HEK293T (cell line): ENCODE measurements around the gene OR5H14.

ENCODE experiments used
- CTCF ChIA-PET: fragments of 350-600 bp; formaldehyde crosslinking; extraction: SDS; loops from one replicate; lab custom pipeline; 2021; ENCODE audit warnings: antibody characterized with exemption, inconsistent platforms; lab: Yijun Ruan, JAX
- POLR2A ChIA-PET: fragments of 350-600 bp; formaldehyde crosslinking; extraction: SDS; loops from one replicate; lab custom pipeline; 2020; ENCODE audit warnings: antibody characterized with exemption, inconsistent platforms; lab: Yijun Ruan, JAX
- DNase-seq: peaks from one replicate; pipeline ENCODE4 v3.0.0; 2012; ENCODE audit warnings: mixed read lengths; ENCODE audit errors: extremely low spot score
- ARNT ChIP-seq: fragments of 450-650 bp; IDR thresholded peaks from 2 replicates; pipeline ENCODE4 v1.6.1; 2017; ENCODE audit warnings: mild to moderate bottlenecking
- BHLHE40 ChIP-seq: fragments of 450-650 bp; IDR thresholded peaks from 2 replicates; pipeline ENCODE4 v1.6.1; 2016; ENCODE audit warnings: mild to moderate bottlenecking, moderate library complexity, borderline replicate concordance
- CTBP1 ChIP-seq: fragments of 450-650 bp; IDR thresholded peaks from 2 replicates; pipeline ENCODE4 v1.6.1; 2016; ENCODE audit warnings: borderline replicate concordance
- ELF4 ChIP-seq: fragments of 450-650 bp; IDR thresholded peaks from 2 replicates; pipeline ENCODE4 v1.6.1; 2017; ENCODE audit warnings: antibody characterized with exemption
- FOXA1 ChIP-seq: fragments of 450-650 bp; IDR thresholded peaks from 2 replicates; pipeline ENCODE4 v1.6.1; 2016; ENCODE audit warnings: mild to moderate bottlenecking
- FOXK2 ChIP-seq: fragments of 450-650 bp; IDR thresholded peaks from 2 replicates; pipeline ENCODE4 v1.6.1; 2016; ENCODE audit warnings: mild to moderate bottlenecking
- FOXM1 ChIP-seq: fragments of 450-650 bp; IDR thresholded peaks from 2 replicates; pipeline ENCODE4 v1.6.1; 2017; ENCODE audit warnings: mild to moderate bottlenecking, borderline replicate concordance
- HDGF ChIP-seq: fragments of 450-650 bp; IDR thresholded peaks from 2 replicates; pipeline ENCODE4 v1.6.1; 2017; ENCODE audit warnings: antibody characterized with exemption, borderline replicate concordance
- L3MBTL2 ChIP-seq: fragments of 450-650 bp; conservative IDR thresholded peaks from 2 replicates; pipeline ENCODE4 v1.6.1; 2016; ENCODE audit warnings: mild to moderate bottlenecking
- LEF1 ChIP-seq: fragments of 450-650 bp; IDR thresholded peaks from 2 replicates; pipeline ENCODE4 v1.6.1; 2017; ENCODE audit warnings: mild to moderate bottlenecking, borderline replicate concordance
- NFRKB ChIP-seq: fragments of 450-650 bp; IDR thresholded peaks from 2 replicates; pipeline ENCODE4 v1.6.1; 2016; ENCODE audit warnings: mild to moderate bottlenecking, moderate library complexity
- SP1 ChIP-seq: fragments of 450-650 bp; IDR thresholded peaks from 2 replicates; pipeline ENCODE4 v1.6.1; 2017
- SUZ12 ChIP-seq: fragments of 450-650 bp; IDR thresholded peaks from 2 replicates; pipeline ENCODE4 v1.6.1; 2016; ENCODE audit warnings: mild to moderate bottlenecking
- TARDBP ChIP-seq: fragments of 450-650 bp; IDR thresholded peaks from 2 replicates; pipeline ENCODE4 v1.6.1; 2016
- ZNF384 ChIP-seq: fragments of 450-650 bp; IDR thresholded peaks from 2 replicates; pipeline ENCODE4 v1.6.1; 2016
- TF ChIP-seq, protein P1 (sequence below): fragments of 450-650 bp; IDR thresholded peaks from 2 replicates; pipeline ENCODE4 v1.6.1; 2016

The OR5H14 gene

GRCh38 chr3:98147179-98147578 is at the start of gene OR5H14:
Gene OR5H14, plus strand, starts transcription at chr3:98147479. Its CDS starts 1,907 bp downstream, at chr3:98149386.
- TF ChIP-seq SUZ12 (no peak), HDGF (no peak), FOXM1 (no peak), ARNT (no peak), FOXA1 (no peak), ZNF384 (no peak), LEF1 (no peak), ELF4 (no peak), FOXK2 (no peak), SP1 (no peak), CTBP1 (no peak), BHLHE40 (no peak), NFRKB (no peak)
- TF ChIP-seq, protein P1, sequence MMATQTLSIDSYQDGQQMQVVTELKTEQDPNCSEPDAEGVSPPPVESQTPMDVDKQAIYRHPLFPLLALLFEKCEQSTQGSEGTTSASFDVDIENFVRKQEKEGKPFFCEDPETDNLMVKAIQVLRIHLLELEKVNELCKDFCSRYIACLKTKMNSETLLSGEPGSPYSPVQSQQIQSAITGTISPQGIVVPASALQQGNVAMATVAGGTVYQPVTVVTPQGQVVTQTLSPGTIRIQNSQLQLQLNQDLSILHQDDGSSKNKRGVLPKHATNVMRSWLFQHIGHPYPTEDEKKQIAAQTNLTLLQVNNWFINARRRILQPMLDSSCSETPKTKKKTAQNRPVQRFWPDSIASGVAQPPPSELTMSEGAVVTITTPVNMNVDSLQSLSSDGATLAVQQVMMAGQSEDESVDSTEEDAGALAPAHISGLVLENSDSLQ = no peak
- DNase-seq = no peak
- ChIA-PET CTCF (no interaction called here), POLR2A (no interaction called here)

GRCh38 chr3:98099848-98100247 is 47.4 kb upstream of the OR5H14 start:
- TF ChIP-seq TARDBP (no peak), LEF1 (no peak), CTBP1 (no peak)
- ChIA-PET POLR2A (no interaction called here), CTCF (no interaction called here)
- no peak for DNase-seq

- TF ChIP-seq ELF4 (no peak), CTBP1 (no peak), BHLHE40 (no peak), NFRKB (no peak), ZNF384 (no peak), SP1 (no peak), HDGF (no peak), ARNT (no peak), FOXA1 (no peak), SUZ12 (no peak), TARDBP (no peak), FOXM1 (no peak), LEF1 (no peak), FOXK2 (no peak), L3MBTL2 (no peak)
- TF ChIP-seq, protein P1 = no peak
- CTCF ChIA-PET = no interaction called here
- no peak for DNase-seq
- POLR2A ChIA-PET = no interaction called here
These were observed 39.1 kb upstream of the OR5H14 start for GRCh38 chr3:98108162-98108561.

GRCh38 chr3:98109807-98110549 is 37.3 kb upstream of the OR5H14 start:
- CTCF ChIA-PET = no interaction called here
- peak; percentile 41 for DNase-seq
- POLR2A ChIA-PET = no interaction called here
- TF ChIP-seq BHLHE40 = no peak
- no peak for TF ChIP-seq LEF1
- no peak for TF ChIP-seq NFRKB
- TF ChIP-seq ARNT = no peak
- no peak for TF ChIP-seq L3MBTL2
- TF ChIP-seq FOXM1 = no peak
- no peak for TF ChIP-seq ELF4
- TF ChIP-seq TARDBP = no peak
- no peak for TF ChIP-seq CTBP1
- TF ChIP-seq HDGF = no peak
- no peak for TF ChIP-seq ZNF384

GRCh38 chr3:98110550-98110908 is 36.8 kb upstream of the OR5H14 start:
- ChIA-PET CTCF (no interaction called here), POLR2A (no interaction called here)
- DNase-seq = no peak
- TF ChIP-seq FOXK2 (no peak), FOXM1 (no peak), SP1 (no peak), CTBP1 (no peak), ARNT (no peak), BHLHE40 (no peak), L3MBTL2 (no peak)
- TF ChIP-seq, protein P1 = no peak

DNA sequence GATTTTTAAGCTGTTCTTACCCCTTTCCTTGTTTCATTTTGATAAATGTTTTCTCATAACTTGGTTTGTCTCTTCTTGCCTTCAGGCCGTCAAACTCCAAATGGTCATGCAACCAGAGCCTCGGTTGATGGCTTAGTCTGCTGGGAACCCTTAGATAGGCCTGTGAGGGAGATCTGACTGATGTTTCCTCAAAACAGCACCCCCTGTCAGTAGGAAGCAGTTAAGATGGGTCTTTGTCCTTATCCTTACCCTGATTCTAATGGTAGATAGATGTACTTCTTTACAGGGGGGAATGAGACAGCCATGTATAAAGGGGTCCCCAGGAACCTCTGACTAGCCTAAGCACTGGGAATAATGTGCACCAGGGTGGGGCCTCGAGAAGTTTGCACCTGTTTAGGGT is 33.0 kb upstream of the OR5H14 start:
- no peak for TF ChIP-seq FOXA1
- TF ChIP-seq SP1 = no peak
- TF ChIP-seq FOXM1 = no peak
- TF ChIP-seq FOXK2 = no peak
- no peak for TF ChIP-seq BHLHE40
- TF ChIP-seq ARNT = no peak
- TF ChIP-seq, protein P1 = no peak
- ChIA-PET CTCF (interaction anchor here (0.6 kb wide), 1 partner anchor 53 kb away, joined by 3 read pairs; no protein-coding TSS in a partner anchor), POLR2A (no interaction called here)
- no peak for DNase-seq
